ENCODE data around the gene KAZN.

KAZN gene

DNA sequence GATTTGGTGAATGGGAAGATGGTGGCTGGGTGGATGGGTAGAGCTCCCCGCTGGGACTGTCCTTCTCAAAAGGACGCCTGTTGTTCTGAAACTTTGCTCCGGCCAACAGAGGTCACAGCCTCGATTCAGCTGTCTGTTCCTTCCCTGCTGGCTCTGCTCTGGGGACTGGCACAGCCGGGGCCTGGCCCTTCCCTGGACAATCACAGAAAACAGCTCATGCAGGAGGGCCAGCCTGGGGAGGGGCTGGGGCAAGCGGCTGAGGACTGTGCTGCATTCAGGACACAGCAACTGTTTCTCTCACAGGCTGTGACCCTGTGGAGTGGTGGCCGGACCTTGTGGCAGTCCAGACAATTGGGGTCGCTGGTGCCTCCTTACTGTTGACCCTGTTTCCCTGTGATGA is 444.4 kb downstream of the KAZN start:
- no peak for ATAC-seq
- TF ChIP-seq ZNF565 (CRISPR knock-in tag; conservative IDR thresholded peaks at IDR 0.05; ENCODE audit: low read depth) (no peak), ZNF8 (CRISPR knock-in tag; IDR thresholded peaks at IDR 0.05) (no peak), SNAI2 (CRISPR knock-in tag; IDR thresholded peaks at IDR 0.05) (no peak), TOX (CRISPR knock-in tag; IDR thresholded peaks at IDR 0.05; ENCODE audit: borderline replicate concordance) (no peak), ISL1 (CRISPR knock-in tag; IDR thresholded peaks at IDR 0.05) (no peak), ZFP3 (CRISPR knock-in tag; IDR thresholded peaks at IDR 0.05) (no peak), ARNTL (CRISPR knock-in tag; IDR thresholded peaks at IDR 0.05; ENCODE audit: borderline replicate concordance, low read depth) (no peak), BACH2 (CRISPR knock-in tag; IDR thresholded peaks at IDR 0.05; ENCODE audit: borderline replicate concordance) (no peak), ZNF70 (CRISPR knock-in tag; IDR thresholded peaks at IDR 0.05) (no peak), ESRRG (CRISPR knock-in tag; IDR thresholded peaks at IDR 0.05) (no peak), ZFP30 (CRISPR knock-in tag; IDR thresholded peaks at IDR 0.05) (no peak), RARB (CRISPR knock-in tag; IDR thresholded peaks at IDR 0.05) (no peak), PPARA (CRISPR knock-in tag; IDR thresholded peaks at IDR 0.05; ENCODE audit: borderline replicate concordance) (no peak), GLIS3 (CRISPR knock-in tag; IDR thresholded peaks at IDR 0.05) (no peak), CSDC2 (CRISPR knock-in tag; IDR thresholded peaks at IDR 0.05) (no peak), ZC3H10 (CRISPR knock-in tag; IDR thresholded peaks at IDR 0.05) (no peak)
- TF ChIP-seq, protein P1, sequence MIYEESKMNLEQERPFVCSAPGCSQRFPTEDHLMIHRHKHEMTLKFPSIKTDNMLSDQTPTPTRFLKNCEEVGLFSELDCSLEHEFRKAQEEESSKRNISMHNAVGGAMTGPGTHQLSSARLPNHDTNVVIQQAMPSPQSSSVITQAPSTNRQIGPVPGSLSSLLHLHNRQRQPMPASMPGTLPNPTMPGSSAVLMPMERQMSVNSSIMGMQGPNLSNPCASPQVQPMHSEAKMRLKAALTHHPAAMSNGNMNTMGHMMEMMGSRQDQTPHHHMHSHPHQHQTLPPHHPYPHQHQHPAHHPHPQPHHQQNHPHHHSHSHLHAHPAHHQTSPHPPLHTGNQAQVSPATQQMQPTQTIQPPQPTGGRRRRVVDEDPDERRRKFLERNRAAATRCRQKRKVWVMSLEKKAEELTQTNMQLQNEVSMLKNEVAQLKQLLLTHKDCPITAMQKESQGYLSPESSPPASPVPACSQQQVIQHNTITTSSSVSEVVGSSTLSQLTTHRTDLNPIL (CRISPR knock-in tag; IDR thresholded peaks at IDR 0.05; ENCODE audit: low read depth): no peak
- TF ChIP-seq, protein P2, sequence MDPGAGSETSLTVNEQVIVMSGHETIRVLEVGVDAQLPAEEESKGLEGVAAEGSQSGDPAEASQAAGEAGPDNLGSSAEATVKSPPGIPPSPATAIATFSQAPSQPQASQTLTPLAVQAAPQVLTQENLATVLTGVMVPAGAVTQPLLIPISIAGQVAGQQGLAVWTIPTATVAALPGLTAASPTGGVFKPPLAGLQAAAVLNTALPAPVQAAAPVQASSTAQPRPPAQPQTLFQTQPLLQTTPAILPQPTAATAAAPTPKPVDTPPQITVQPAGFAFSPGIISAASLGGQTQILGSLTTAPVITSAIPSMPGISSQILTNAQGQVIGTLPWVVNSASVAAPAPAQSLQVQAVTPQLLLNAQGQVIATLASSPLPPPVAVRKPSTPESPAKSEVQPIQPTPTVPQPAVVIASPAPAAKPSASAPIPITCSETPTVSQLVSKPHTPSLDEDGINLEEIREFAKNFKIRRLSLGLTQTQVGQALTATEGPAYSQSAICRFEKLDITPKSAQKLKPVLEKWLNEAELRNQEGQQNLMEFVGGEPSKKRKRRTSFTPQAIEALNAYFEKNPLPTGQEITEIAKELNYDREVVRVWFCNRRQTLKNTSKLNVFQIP (CRISPR knock-in tag; IDR thresholded peaks at IDR 0.05; ENCODE audit: borderline replicate concordance, low read depth): no peak
- TF ChIP-seq, protein P3, sequence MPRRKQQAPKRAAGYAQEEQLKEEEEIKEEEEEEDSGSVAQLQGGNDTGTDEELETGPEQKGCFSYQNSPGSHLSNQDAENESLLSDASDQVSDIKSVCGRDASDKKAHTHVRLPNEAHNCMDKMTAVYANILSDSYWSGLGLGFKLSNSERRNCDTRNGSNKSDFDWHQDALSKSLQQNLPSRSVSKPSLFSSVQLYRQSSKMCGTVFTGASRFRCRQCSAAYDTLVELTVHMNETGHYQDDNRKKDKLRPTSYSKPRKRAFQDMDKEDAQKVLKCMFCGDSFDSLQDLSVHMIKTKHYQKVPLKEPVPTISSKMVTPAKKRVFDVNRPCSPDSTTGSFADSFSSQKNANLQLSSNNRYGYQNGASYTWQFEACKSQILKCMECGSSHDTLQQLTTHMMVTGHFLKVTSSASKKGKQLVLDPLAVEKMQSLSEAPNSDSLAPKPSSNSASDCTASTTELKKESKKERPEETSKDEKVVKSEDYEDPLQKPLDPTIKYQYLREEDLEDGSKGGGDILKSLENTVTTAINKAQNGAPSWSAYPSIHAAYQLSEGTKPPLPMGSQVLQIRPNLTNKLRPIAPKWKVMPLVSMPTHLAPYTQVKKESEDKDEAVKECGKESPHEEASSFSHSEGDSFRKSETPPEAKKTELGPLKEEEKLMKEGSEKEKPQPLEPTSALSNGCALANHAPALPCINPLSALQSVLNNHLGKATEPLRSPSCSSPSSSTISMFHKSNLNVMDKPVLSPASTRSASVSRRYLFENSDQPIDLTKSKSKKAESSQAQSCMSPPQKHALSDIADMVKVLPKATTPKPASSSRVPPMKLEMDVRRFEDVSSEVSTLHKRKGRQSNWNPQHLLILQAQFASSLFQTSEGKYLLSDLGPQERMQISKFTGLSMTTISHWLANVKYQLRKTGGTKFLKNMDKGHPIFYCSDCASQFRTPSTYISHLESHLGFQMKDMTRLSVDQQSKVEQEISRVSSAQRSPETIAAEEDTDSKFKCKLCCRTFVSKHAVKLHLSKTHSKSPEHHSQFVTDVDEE (CRISPR knock-in tag; IDR thresholded peaks at IDR 0.05): no peak
- TF ChIP-seq, protein P4, sequence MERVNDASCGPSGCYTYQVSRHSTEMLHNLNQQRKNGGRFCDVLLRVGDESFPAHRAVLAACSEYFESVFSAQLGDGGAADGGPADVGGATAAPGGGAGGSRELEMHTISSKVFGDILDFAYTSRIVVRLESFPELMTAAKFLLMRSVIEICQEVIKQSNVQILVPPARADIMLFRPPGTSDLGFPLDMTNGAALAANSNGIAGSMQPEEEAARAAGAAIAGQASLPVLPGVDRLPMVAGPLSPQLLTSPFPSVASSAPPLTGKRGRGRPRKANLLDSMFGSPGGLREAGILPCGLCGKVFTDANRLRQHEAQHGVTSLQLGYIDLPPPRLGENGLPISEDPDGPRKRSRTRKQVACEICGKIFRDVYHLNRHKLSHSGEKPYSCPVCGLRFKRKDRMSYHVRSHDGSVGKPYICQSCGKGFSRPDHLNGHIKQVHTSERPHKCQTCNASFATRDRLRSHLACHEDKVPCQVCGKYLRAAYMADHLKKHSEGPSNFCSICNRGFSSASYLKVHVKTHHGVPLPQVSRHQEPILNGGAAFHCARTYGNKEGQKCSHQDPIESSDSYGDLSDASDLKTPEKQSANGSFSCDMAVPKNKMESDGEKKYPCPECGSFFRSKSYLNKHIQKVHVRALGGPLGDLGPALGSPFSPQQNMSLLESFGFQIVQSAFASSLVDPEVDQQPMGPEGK (CRISPR knock-in tag; IDR thresholded peaks at IDR 0.05; ENCODE audit: borderline replicate concordance): no peak

DNA sequence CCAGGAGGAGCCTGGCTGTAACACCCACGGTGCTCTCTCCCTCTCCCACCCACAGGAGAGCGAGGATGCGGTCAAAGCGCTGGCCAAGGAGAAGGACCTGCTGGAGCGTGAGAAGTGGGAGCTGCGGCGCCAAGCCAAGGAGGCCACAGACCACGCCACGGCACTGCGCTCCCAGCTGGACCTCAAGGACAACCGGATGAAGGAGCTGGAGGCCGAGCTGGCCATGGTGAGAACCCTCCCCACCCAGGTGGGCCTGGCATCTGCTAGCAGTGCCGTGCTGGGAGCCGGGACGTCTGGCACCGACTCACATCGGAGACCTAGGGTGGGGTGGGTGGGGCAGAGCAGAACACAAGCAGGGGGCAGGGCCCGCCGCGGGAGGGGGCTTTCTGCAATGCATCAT is 445.4 kb downstream of the KAZN start:
- TF ChIP-seq ARNTL (CRISPR knock-in tag; IDR thresholded peaks at IDR 0.05; ENCODE audit: borderline replicate concordance, low read depth) (no peak), SNAI2 (CRISPR knock-in tag; IDR thresholded peaks at IDR 0.05) (no peak), ZFP30 (CRISPR knock-in tag; IDR thresholded peaks at IDR 0.05) (no peak), TCF4 (CRISPR knock-in tag; IDR thresholded peaks at IDR 0.05; ENCODE audit: borderline replicate concordance) (no peak), ZNF565 (CRISPR knock-in tag; conservative IDR thresholded peaks at IDR 0.05; ENCODE audit: low read depth) (no peak), ZNF70 (CRISPR knock-in tag; IDR thresholded peaks at IDR 0.05) (no peak), ZC3H10 (CRISPR knock-in tag; IDR thresholded peaks at IDR 0.05) (no peak), RARB (CRISPR knock-in tag; IDR thresholded peaks at IDR 0.05) (no peak)
- TF ChIP-seq, protein P1 (CRISPR knock-in tag; IDR thresholded peaks at IDR 0.05; ENCODE audit: low read depth): no peak
- TF ChIP-seq, protein P5, sequence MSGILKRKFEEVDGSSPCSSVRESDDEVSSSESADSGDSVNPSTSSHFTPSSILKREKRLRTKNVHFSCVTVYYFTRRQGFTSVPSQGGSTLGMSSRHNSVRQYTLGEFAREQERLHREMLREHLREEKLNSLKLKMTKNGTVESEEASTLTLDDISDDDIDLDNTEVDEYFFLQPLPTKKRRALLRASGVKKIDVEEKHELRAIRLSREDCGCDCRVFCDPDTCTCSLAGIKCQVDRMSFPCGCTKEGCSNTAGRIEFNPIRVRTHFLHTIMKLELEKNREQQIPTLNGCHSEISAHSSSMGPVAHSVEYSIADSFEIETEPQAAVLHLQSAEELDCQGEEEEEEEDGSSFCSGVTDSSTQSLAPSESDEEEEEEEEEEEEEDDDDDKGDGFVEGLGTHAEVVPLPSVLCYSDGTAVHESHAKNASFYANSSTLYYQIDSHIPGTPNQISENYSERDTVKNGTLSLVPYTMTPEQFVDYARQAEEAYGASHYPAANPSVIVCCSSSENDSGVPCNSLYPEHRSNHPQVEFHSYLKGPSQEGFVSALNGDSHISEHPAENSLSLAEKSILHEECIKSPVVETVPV (CRISPR knock-in tag; IDR thresholded peaks at IDR 0.05): no peak
- TF ChIP-seq, protein P2 (CRISPR knock-in tag; IDR thresholded peaks at IDR 0.05; ENCODE audit: borderline replicate concordance, low read depth): no peak
- TF ChIP-seq, protein P4 (CRISPR knock-in tag; IDR thresholded peaks at IDR 0.05; ENCODE audit: borderline replicate concordance): no peak
- ATAC-seq: no peak
